ENCODE data around the gene ANK2.

- TF ChIP-seq, protein P1, sequence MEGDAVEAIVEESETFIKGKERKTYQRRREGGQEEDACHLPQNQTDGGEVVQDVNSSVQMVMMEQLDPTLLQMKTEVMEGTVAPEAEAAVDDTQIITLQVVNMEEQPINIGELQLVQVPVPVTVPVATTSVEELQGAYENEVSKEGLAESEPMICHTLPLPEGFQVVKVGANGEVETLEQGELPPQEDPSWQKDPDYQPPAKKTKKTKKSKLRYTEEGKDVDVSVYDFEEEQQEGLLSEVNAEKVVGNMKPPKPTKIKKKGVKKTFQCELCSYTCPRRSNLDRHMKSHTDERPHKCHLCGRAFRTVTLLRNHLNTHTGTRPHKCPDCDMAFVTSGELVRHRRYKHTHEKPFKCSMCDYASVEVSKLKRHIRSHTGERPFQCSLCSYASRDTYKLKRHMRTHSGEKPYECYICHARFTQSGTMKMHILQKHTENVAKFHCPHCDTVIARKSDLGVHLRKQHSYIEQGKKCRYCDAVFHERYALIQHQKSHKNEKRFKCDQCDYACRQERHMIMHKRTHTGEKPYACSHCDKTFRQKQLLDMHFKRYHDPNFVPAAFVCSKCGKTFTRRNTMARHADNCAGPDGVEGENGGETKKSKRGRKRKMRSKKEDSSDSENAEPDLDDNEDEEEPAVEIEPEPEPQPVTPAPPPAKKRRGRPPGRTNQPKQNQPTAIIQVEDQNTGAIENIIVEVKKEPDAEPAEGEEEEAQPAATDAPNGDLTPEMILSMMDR (IDR thresholded peaks at IDR 0.05 in 4 of 5, conservative IDR thresholded peaks at IDR 0.05 in 1 of 5) = no peak
- TF ChIP-seq POLR2A (IDR thresholded peaks at IDR 0.05) = no peak
These were observed 36.8 kb downstream of the ANK2 start for GRCh38 chr4:113086172-113086695.
